Measurements from ENCODE around the gene NLRX1.
"Not testable (repeated sequence)": the region's sequence is repeated elsewhere in the genome, so short reads cannot be mapped to it uniquely, and the experiment has no call there.

NLRX1 gene

DNA sequence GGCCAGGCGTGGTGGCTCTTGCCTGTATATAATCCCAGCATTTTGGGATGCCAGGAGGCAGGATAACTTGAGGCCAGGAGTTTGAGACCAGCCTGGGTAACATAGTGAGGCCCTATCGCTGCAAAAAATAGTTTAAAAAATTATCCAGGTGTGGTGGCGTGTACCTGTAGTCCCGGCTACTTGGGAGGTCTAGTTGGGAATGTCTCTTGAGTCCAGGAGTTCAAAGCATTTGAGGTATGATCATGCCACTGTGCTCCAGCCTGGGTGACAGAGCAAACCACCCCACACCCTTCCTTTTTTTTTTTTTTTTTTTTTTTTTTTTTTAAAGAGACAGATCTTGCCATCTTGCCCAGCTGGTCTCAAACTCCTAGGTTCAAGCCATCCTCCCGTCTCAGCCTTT lies 54.4 kb downstream of the NLRX1 start:
- Histone ChIP-seq H3K9ac (ENCODE audit: low read depth, low read length) (no peak overlapping the region), H3K9me3 (ENCODE audit: insufficient read depth, low read depth, low read length) (no peaks in the 10 kb centered on the region), H3K4me1 (ENCODE audit: insufficient read depth, low read length) (no peaks in the 10 kb centered on the region), H3K27ac (ENCODE audit: low read length) (no peak overlapping the region), H3K27me3 (ENCODE audit: insufficient read depth, low read length) (no peaks in the 10 kb centered on the region), H3K36me3 (ENCODE audit: insufficient read depth, low read depth, low read length) (no peaks in the 10 kb centered on the region), H3K4me3 (ENCODE audit: low read length) (no peak overlapping the region)

DNA sequence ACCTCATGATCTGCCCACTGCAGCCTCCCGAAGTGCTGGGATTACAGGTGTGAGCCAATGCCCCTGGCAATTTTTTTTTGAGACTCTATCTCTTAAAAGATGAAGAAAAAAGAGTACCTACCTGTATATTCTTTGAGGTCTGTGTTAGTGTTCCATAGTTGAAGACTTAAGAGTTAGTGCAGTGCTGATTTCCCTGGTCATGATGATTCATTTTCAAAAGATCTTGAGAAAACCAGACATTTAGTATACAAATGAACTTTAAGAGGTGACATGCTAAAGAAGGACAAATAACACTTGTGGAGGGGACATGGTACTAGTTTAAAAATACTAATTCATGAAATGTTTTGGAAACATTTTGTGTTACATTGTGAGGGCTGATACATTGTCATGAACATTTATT lies 55.3 kb downstream of the NLRX1 start:
- Histone ChIP-seq H3K27me3 (ENCODE audit: insufficient read depth, low read length) (no peaks in the 10 kb centered on the region), H3K4me1 (ENCODE audit: insufficient read depth, low read length) (no peaks in the 10 kb centered on the region), H3K4me3 (ENCODE audit: low read length) (no peak overlapping the region), H3K36me3 (ENCODE audit: insufficient read depth, low read depth, low read length) (no peaks in the 10 kb centered on the region), H3K9me3 (ENCODE audit: insufficient read depth, low read depth, low read length) (no peaks in the 10 kb centered on the region), H3K9ac (ENCODE audit: low read depth, low read length) (no peak overlapping the region), H3K27ac (ENCODE audit: low read length) (no peak overlapping the region)

DNA sequence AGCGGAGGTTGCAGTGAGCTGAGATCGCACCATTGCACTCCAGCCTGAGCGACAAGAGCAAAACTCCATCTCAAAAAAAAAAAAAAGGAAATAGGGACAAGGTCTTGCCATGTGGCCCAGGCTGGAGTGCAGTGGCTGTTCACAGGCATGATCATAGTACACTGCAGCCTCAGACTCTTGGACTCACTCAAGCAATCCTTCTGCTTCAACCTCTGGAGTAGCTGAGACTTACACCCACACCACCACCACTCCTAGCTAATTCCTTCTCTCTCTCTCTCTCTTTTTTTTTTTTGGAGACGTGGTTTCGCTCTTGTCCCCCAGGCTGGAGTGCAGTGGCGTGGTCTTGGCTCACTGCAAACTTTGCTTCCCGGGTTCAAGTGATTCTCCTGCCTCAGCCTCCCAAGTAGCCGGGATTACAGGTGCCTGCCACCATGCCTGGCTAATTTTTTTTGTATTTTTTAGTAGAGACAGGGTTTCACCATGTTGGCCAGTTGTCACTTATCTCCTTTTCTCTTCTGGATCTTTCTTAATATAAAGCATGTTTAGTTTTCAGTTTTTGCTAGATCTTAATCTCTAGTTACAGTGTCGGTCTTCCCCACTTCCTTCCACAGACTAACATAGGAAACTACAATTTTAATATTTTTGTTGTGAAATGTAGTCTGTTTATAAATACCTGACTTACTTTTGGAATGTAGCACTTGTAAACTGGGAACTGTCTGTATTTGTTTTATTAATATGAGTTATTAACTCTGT lies 60.2 kb downstream of the NLRX1 start:
- not testable (repeated sequence) for H3K4me1 ChIP-seq (ENCODE audit: insufficient read depth, low read length); H3K4me3 ChIP-seq (ENCODE audit: low read length); H3K27me3 ChIP-seq (ENCODE audit: insufficient read depth, low read length); H3K9me3 ChIP-seq (ENCODE audit: insufficient read depth, low read depth, low read length); H3K27ac ChIP-seq (ENCODE audit: low read length); H3K9ac ChIP-seq (ENCODE audit: low read depth, low read length)
- H3K36me3 ChIP-seq (ENCODE audit: insufficient read depth, low read depth, low read length), result peaks cover 17% of the 10 kb centered on the region

DNA sequence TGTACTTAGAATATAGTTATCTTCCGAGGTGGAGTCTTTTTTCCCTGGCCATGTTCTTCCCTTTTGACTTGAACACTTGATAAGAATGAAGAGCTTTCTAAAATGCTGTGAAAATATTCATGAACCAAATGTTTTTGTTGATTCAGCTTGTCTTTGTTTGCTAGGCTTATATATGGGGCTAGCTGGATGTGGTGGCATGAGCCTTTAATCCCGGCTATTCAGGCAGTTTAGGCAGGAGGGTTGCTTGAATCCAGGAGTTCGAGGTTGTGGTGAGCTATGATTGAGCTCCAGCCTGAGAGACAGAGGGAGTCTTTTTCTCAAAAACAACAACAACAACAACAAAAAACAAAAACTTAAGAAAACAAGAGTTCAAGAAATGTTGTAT lies 60.8 kb downstream of the NLRX1 start:
- H3K9me3 ChIP-seq (ENCODE audit: insufficient read depth, low read depth, low read length), result no peaks in the 10 kb centered on the region
- no peak overlapping the region for H3K4me3 ChIP-seq (ENCODE audit: low read length)
- no peaks in the 10 kb centered on the region for H3K27me3 ChIP-seq (ENCODE audit: insufficient read depth, low read length)
- peaks cover 23% of the 10 kb centered on the region for H3K36me3 ChIP-seq (ENCODE audit: insufficient read depth, low read depth, low read length)
- H3K4me1 ChIP-seq (ENCODE audit: insufficient read depth, low read length), result no peaks in the 10 kb centered on the region
- no peak overlapping the region for H3K27ac ChIP-seq (ENCODE audit: low read length)
- H3K9ac ChIP-seq (ENCODE audit: low read depth, low read length), result no peak overlapping the region

DNA sequence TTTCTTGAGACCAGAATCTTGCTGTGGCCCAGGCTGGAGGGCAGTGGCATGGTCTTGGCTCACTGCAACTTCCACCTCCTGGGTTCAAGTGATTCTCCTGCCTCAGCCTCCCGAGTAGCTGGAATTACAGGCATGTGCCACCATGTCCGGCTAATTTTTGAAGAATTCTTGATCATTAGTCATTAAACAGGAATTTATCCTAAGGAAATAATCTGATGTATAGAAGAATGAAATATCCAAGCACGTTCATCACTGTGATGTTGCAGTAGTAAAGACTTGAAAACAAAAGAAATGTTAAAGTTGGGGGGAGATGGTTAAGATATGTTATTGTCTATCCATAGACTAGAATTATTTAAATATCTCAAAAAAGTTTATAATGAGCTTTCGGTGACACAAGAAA lies 61.2 kb downstream of the NLRX1 start:
- H3K9me3 ChIP-seq (ENCODE audit: insufficient read depth, low read depth, low read length), result no peaks in the 10 kb centered on the region

More for the DNA sequence above, 61.2 kb downstream of the NLRX1 start:
- Histone ChIP-seq H3K9ac (ENCODE audit: low read depth, low read length) (no peak overlapping the region), H3K36me3 (ENCODE audit: insufficient read depth, low read depth, low read length) (peaks cover 27% of the 10 kb centered on the region), H3K4me3 (ENCODE audit: low read length) (no peak overlapping the region), H3K27me3 (ENCODE audit: insufficient read depth, low read length) (no peaks in the 10 kb centered on the region), H3K27ac (ENCODE audit: low read length) (no peak overlapping the region), H3K4me1 (ENCODE audit: insufficient read depth, low read length) (no peaks in the 10 kb centered on the region)

All from iPS-20b (cell line).